HepG2 (cell line): ENCODE measurements around the gene ZBTB46. TPM values are rescaled to one million over a fixed set of nuclear protein-coding genes. Genes with fewer than 3 reads are reported as not detected.

Source experiments
- ATAC-seq: fragments of 200-7000 bp; cut with Tn5 transposase; 3 replicates; pipeline ENCODE4 v1.9.1; 2020; ENCODE audit warnings: mild to moderate bottlenecking, moderate library complexity
- BruUV-seq: library from RNA; stranded (reverse); fragments of 400-500 nt; replicated peaks from 2 replicates; lab custom pipeline; 2021; lab: Mats Ljungman, UMichigan
- CTCF ChIA-PET: fragments of 300-600 bp; formaldehyde crosslinking; extraction: SDS; loops from one replicate; lab custom pipeline; 2021; ENCODE audit warnings: low total read pairs, inconsistent platforms, low intra/inter-chr PET ratio; lab: Yijun Ruan, JAX
- POLR2A ChIA-PET: fragments of 350-600 bp; sonication (Branson Sonifier 250); formaldehyde crosslinking; loops from one replicate; lab custom pipeline; 2020; ENCODE audit warnings: antibody characterized with exemption, inconsistent platforms; lab: Yijun Ruan, JAX
- DNase-seq: peaks from one replicate; pipeline ENCODE4 v3.0.0-alpha.2; 2015; ENCODE audit warnings: low spot score
- FAIRE-seq: peaks from 3 replicates; lab custom pipeline; 2011; peaks lifted over from hg19 to GRCh38; lab: Jason Lieb, UNC
- H2AFZ ChIP-seq: one replicate; pipeline ENCODE4 v1.6.1; 2011; ENCODE audit warnings: low read length, inconsistent platforms
- H3K27ac ChIP-seq: fragments of 300-600 bp; 3 replicates; pipeline ENCODE4 v1.8.0; 2011; ENCODE audit warnings: mixed run types, mild to moderate bottlenecking, mixed read lengths, low read length, inconsistent platforms; ENCODE audit not compliant: insufficient read depth; ENCODE audit errors: extremely low read length
- H3K27me3 ChIP-seq, 2 experiments: fragments of 200-600 bp in 1 of 2; 2 replicates in 1 of 2; 3 replicates in 1 of 2; pipeline versions ENCODE4 v1.6.0 to v1.8.0; 2011; ENCODE audit warnings: low read length in 2 of 2, mild to moderate bottlenecking in 2 of 2, moderate library complexity in 2 of 2, inconsistent platforms in 1 of 2; ENCODE audit not compliant: insufficient read depth in 2 of 2, control insufficient read depth in 1 of 2
- H3K36me3 ChIP-seq, 2 experiments: fragments of 200-600 bp in 1 of 2; replicated peaks in 1 of 2; 2 replicates in 1 of 2; 3 replicates in 1 of 2; pipeline versions ENCODE4 v1.5.1 to v1.8.0; 2011; ENCODE audit warnings: low read length in 2 of 2, inconsistent platforms in 1 of 2; ENCODE audit not compliant: insufficient read depth in 2 of 2, control insufficient read depth in 1 of 2
- H3K4me1 ChIP-seq: 2 replicates; pipeline ENCODE4 v1.5.1; 2012; ENCODE audit warnings: low read length, inconsistent platforms; ENCODE audit not compliant: insufficient read depth
- H3K4me2 ChIP-seq: 2 replicates; pipeline ENCODE4 v1.6.0; 2011; ENCODE audit warnings: low read depth, low read length, inconsistent platforms
- H3K4me3 ChIP-seq, 3 experiments: fragments of 200-600 bp in 1 of 3; sonication (generic), shearing (Covaris generic) in 1 of 3; replicated peaks in 1 of 3; 2 replicates each; pipeline ENCODE4 v1.5.1; 2011 to 2016; ENCODE audit warnings: low read length in 3 of 3, inconsistent platforms in 2 of 3, low read depth in 2 of 3, mild to moderate bottlenecking in 2 of 3, control low read depth in 1 of 3, mixed read lengths in 1 of 3; ENCODE audit not compliant: insufficient read depth in 1 of 3
- H3K79me2 ChIP-seq: one replicate; pipeline ENCODE4 v1.6.1; 2011; ENCODE audit warnings: low read length, inconsistent platforms; ENCODE audit not compliant: insufficient read depth
- H3K9ac ChIP-seq: 2 replicates; pipeline ENCODE4 v1.6.0; 2011; ENCODE audit warnings: mild to moderate bottlenecking, low read depth, low read length, inconsistent platforms; ENCODE audit not compliant: insufficient read depth
- H3K9me3 ChIP-seq: 2 replicates; pipeline ENCODE4 v1.5.1; 2012; ENCODE audit warnings: mild to moderate bottlenecking, low read length
- H4K20me1 ChIP-seq: 2 replicates; pipeline ENCODE4 v1.6.0; 2011; ENCODE audit warnings: inconsistent platforms, mild to moderate bottlenecking, low read length, moderate library complexity; ENCODE audit not compliant: insufficient read depth
- ELF1 ChIP-seq: sonication (generic); formaldehyde crosslinking; IDR thresholded peaks from 2 replicates; pipeline ENCODE4 v1.4.0; 2020; ENCODE audit warnings: missing genetic modification reagents
- FOXC1 ChIP-seq: sonication (generic); formaldehyde crosslinking; IDR thresholded peaks from 2 replicates; pipeline ENCODE4 v1.8.0; 2022; ENCODE audit warnings: mild to moderate bottlenecking, missing genetic modification reagents, borderline replicate concordance
- HES4 ChIP-seq: sonication (generic); formaldehyde crosslinking; IDR thresholded peaks from 2 replicates; pipeline ENCODE4 v1.9.0; 2021; ENCODE audit warnings: mild to moderate bottlenecking, missing genetic modification reagents, borderline replicate concordance
- IRX3 ChIP-seq: sonication (generic); formaldehyde crosslinking; IDR thresholded peaks from 2 replicates; pipeline ENCODE4 v1.8.1; 2023; ENCODE audit warnings: mild to moderate bottlenecking, low read depth, missing genetic modification reagents, borderline replicate concordance
- MXD3 ChIP-seq: IDR thresholded peaks from 2 replicates; pipeline ENCODE4 v1.6.1; 2016; ENCODE audit warnings: mild to moderate bottlenecking, missing biosample characterization, missing genetic modification reagents
- ONECUT2 ChIP-seq: sonication (generic); formaldehyde crosslinking; IDR thresholded peaks from 2 replicates; pipeline ENCODE4 v1.4.0; 2020; ENCODE audit warnings: missing genetic modification reagents
- PHF5A ChIP-seq: IDR thresholded peaks from one replicate; pipeline ENCODE4 v1.6.1; 2018; ENCODE audit warnings: low read depth, missing genetic modification reagents; ENCODE audit not compliant: unreplicated experiment
- RCOR2 ChIP-seq: IDR thresholded peaks from 2 replicates; pipeline ENCODE4 v1.6.1; 2016; ENCODE audit warnings: missing biosample characterization, missing genetic modification reagents
- SKIL ChIP-seq: sonication (generic); formaldehyde crosslinking; IDR thresholded peaks from 2 replicates; pipeline ENCODE4 v1.8.0; 2022; ENCODE audit warnings: missing genetic modification reagents, mild to moderate bottlenecking, moderate library complexity, borderline replicate concordance
- ZKSCAN1 ChIP-seq: fragments of 150-350 bp; IDR thresholded peaks from 2 replicates; pipeline ENCODE4 v1.6.1; 2014; ENCODE audit warnings: low read length
- ZMYM4 ChIP-seq: sonication (generic); formaldehyde crosslinking; IDR thresholded peaks from 2 replicates; pipeline ENCODE4 v1.8.1; 2023; ENCODE audit warnings: mild to moderate bottlenecking, missing genetic modification reagents
- ZNF530 ChIP-seq: sonication (generic); formaldehyde crosslinking; IDR thresholded peaks from 2 replicates; pipeline ENCODE4 v1.5.0; 2020; ENCODE audit warnings: low read depth, mild to moderate bottlenecking, missing genetic modification reagents
- ZNF7 ChIP-seq: IDR thresholded peaks from 2 replicates; pipeline ENCODE4 v1.6.1; 2016; ENCODE audit warnings: missing biosample characterization, missing genetic modification reagents
- ZNF782 ChIP-seq: sonication (generic); formaldehyde crosslinking; IDR thresholded peaks from 2 replicates; pipeline ENCODE4 v1.4.0; 2020; ENCODE audit warnings: missing genetic modification reagents, mild to moderate bottlenecking, borderline replicate concordance
- ZNF790 ChIP-seq: sonication (generic); formaldehyde crosslinking; IDR thresholded peaks from 2 replicates; pipeline ENCODE4 v1.8.0; 2022; ENCODE audit warnings: missing genetic modification reagents, mild to moderate bottlenecking, borderline replicate concordance
- WGBS: methylation state at CpG from one replicate; pipeline ENCODE4 v1.1.6; 2017; ENCODE audit warnings: low lambda C conversion rate; 5-methylcytosine and 5-hydroxymethylcytosine counted together
- in situ Hi-C: cut with HindIII; loops from 2 replicates; pipeline ENCODE4 v1.10.0; 2017; ENCODE audit warnings: low pct_unique_long_range_greater_than_20kb; ENCODE audit not compliant: extremely low pct_ligation_motif_present
- intact Hi-C: fragments of 100-400 bp; cut with micrococcal nuclease; formaldehyde crosslinking; loops from one replicate; pipeline ENCODE4 v1.10.0; 2022; ENCODE audit not compliant: unreplicated experiment
- polyA plus RNA-seq, 8 experiments: library from polyadenylated mRNA; depleted of rRNA in 3 of 8; stranded (reverse) in 7 of 8; unstranded in 1 of 8; fragments of >200 nt; fragmentation: Illumina TruSeq in 4 of 8; extraction: Trizol in 4 of 8; gene quantifications; 2 replicates each; pipeline versions ENCODE4 v1.2.1 to v1.2.3, GENCODE V29; 2011 to 2016; ENCODE audit warnings: low read depth in 4 of 8, missing spikeins in 1 of 8, mixed read lengths in 1 of 8; ENCODE audit not compliant: insufficient read depth in 1 of 8
- total RNA-seq, 5 experiments: library from RNA; depleted of rRNA; stranded (reverse); fragments of >200 nt; fragmentation: Illumina TruSeq; extraction: Trizol; gene quantifications; 2 replicates each; pipeline ENCODE4 v1.2.3, GENCODE V29; 2016; ENCODE audit warnings: low read depth in 1 of 5
- TF ChIP-seq, protein P1 (sequence below): sonication (generic); formaldehyde crosslinking; IDR thresholded peaks from 2 replicates; pipeline ENCODE4 v1.4.0; 2020; ENCODE audit warnings: mild to moderate bottlenecking, missing genetic modification reagents

Gene ZBTB46
- total and polyA plus RNA-seq, 2 of the 13 experiments (the other 11 are each of a cell fraction or from before 2014, with no cell fraction given) = 1.6 to 13.5 TPM

DNA sequence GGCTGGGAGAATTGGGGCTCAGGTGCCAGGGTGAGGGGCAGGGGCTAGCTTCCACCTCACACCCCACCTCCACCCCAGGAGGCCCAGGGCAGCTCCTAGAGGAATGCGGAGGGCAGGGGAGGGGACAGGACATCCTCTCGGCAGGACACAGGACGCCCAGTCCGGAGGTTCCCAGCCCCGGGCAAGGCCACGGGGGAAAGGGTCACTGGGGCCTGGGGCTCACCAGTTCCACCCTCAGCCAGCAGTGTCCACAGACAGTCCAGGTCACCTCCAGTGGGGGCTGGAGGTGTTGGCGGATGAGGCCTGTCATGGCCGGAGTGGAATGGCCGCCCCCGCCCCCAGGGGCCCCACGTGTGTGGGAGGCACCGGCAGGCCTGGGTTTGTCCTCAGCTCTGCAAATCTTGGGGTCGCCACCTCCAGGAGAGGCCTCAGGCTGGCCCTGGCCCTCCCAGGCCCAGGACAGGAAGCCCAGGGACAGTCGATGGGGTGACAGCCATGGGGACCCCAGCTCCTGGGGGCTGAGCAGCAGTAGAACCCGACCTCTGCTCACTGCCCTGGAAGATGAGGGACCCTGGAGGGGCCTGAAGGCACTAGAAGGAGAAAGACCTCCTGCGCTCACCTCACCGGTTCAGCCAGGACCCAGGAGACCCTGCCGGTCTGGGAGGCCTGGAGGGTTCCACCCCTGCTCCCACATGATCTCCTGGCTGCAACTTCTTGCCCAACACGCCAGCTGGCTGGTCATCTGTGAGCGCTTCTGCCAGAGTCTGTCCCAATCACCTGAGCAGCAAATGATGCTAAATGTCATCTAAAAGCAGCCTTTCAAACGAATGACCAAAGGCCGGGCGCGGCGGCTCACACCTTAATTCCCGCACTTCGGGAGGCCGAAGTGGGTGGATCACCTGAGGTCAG is 17.2 kb upstream of the ZBTB46 start:
- peak overlapping the region; percentile 66 for H3K4me2 ChIP-seq
- no TSS peak for BruUV-seq
- ATAC-seq (peak; percentile 32), DNase-seq (no peak), FAIRE-seq (no peak)
- H3K27me3 ChIP-seq = peaks cover 7 to 25% of the 10 kb centered on the region in 2 experiments
- H3K4me1 ChIP-seq = peaks cover 41% of the 10 kb centered on the region
- no peaks in the 10 kb centered on the region for H4K20me1 ChIP-seq
- 27% methylated on average over 27 of the region's 28 CpGs for WGBS
- no peak overlapping the region for H2AFZ ChIP-seq
- H3K9ac ChIP-seq = peak overlapping the region; percentile 39; the same call in 1 of the 2 replicates
- intact Hi-C loops (no loop called here), in situ Hi-C loops (no loop called here)
- no peaks in the 10 kb centered on the region for H3K79me2 ChIP-seq
- no peaks in the 10 kb centered on the region for H3K36me3 ChIP-seq
- H3K4me3 ChIP-seq = peak overlapping the region; percentile 30 to 71 (median 47)
- ChIA-PET POLR2A (interaction anchor here (0.6 to 3.7 kb wide), 12 partner anchors 8 to 274 kb away, joined by 3 to 29 read pairs (median 5); partner anchors contain the start of genes ABHD16B, ARFRP1, HELZ2 and SLC2A4RG), CTCF (no interaction called here)
- H3K27ac ChIP-seq = no peak overlapping the region
- no peaks in the 10 kb centered on the region for H3K9me3 ChIP-seq
- TF ChIP-seq ZMYM4 (CRISPR knock-in tag) = 0 out of 2 replicates have a peak, but pooled peaks have one; percentile 24
- TF ChIP-seq FOXC1 (CRISPR knock-in tag) = 0 out of 2 replicates have a peak, but pooled peaks have one; percentile 35
- no peak for TF ChIP-seq ZNF782 (CRISPR knock-in tag)
- 0 out of 2 replicates have a peak, but pooled peaks have one; percentile 43 for TF ChIP-seq IRX3
- TF ChIP-seq ZNF7 (CRISPR knock-in tag) = no peak
- TF ChIP-seq MXD3 (CRISPR knock-in tag) = peak; percentile 79; the same call in 1 of the 2 replicates
- no peak; the same call in 1 of the 2 replicates for TF ChIP-seq ELF1 (CRISPR knock-in tag)
- no peak for TF ChIP-seq PHF5A
- 0 out of 2 replicates have a peak, but pooled peaks have one; percentile 64 for TF ChIP-seq HES4 (CRISPR knock-in tag)
- TF ChIP-seq ZKSCAN1 = no peak
- no peak for TF ChIP-seq ZNF530 (CRISPR knock-in tag)
- TF ChIP-seq SKIL (CRISPR knock-in tag) = peak; percentile 84
- no peak for TF ChIP-seq ZNF790 (CRISPR knock-in tag)
- TF ChIP-seq, protein P1, sequence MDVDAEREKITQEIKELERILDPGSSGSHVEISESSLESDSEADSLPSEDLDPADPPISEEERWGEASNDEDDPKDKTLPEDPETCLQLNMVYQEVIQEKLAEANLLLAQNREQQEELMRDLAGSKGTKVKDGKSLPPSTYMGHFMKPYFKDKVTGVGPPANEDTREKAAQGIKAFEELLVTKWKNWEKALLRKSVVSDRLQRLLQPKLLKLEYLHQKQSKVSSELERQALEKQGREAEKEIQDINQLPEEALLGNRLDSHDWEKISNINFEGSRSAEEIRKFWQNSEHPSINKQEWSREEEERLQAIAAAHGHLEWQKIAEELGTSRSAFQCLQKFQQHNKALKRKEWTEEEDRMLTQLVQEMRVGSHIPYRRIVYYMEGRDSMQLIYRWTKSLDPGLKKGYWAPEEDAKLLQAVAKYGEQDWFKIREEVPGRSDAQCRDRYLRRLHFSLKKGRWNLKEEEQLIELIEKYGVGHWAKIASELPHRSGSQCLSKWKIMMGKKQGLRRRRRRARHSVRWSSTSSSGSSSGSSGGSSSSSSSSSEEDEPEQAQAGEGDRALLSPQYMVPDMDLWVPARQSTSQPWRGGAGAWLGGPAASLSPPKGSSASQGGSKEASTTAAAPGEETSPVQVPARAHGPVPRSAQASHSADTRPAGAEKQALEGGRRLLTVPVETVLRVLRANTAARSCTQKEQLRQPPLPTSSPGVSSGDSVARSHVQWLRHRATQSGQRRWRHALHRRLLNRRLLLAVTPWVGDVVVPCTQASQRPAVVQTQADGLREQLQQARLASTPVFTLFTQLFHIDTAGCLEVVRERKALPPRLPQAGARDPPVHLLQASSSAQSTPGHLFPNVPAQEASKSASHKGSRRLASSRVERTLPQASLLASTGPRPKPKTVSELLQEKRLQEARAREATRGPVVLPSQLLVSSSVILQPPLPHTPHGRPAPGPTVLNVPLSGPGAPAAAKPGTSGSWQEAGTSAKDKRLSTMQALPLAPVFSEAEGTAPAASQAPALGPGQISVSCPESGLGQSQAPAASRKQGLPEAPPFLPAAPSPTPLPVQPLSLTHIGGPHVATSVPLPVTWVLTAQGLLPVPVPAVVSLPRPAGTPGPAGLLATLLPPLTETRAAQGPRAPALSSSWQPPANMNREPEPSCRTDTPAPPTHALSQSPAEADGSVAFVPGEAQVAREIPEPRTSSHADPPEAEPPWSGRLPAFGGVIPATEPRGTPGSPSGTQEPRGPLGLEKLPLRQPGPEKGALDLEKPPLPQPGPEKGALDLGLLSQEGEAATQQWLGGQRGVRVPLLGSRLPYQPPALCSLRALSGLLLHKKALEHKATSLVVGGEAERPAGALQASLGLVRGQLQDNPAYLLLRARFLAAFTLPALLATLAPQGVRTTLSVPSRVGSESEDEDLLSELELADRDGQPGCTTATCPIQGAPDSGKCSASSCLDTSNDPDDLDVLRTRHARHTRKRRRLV (CRISPR knock-in tag) = no peak
- TF ChIP-seq ONECUT2 = no peak
- TF ChIP-seq RCOR2 = no peak
